HepG2 (cell line): ENCODE measurements around the gene WNK4. TPM values are rescaled to one million over a fixed set of nuclear protein-coding genes. Genes with fewer than 3 reads are reported as not detected.
A peak's percentile ranks its signal among the peaks of the same experiment; 100 is the strongest.

Experiments used
- ARID4A ChIP-seq: sonication (generic); formaldehyde crosslinking; IDR thresholded peaks from 2 replicates; pipeline ENCODE4 v1.5.0; 2020; ENCODE audit warnings: mild to moderate bottlenecking, missing genetic modification reagents, borderline replicate concordance
- BHLHE40 ChIP-seq: IDR thresholded peaks from 2 replicates; pipeline ENCODE4 v1.6.1; 2011; ENCODE audit warnings: low read length, improper control_type of control experiment
- GABPB1 ChIP-seq: IDR thresholded peaks from 2 replicates; pipeline ENCODE4 v1.6.1; 2016; ENCODE audit warnings: mild to moderate bottlenecking, missing genetic modification reagents, moderate library complexity, missing compliant biosample characterization
- HMGA1 ChIP-seq: sonication (generic); formaldehyde crosslinking; conservative IDR thresholded peaks from 2 replicates; pipeline ENCODE4 v1.4.0; 2020; ENCODE audit warnings: missing genetic modification reagents
- HNF4G ChIP-seq, 2 experiments: sonication (generic) in 1 of 2; formaldehyde crosslinking in 1 of 2; IDR thresholded peaks; 2 replicates each; pipeline versions ENCODE4 v1.4.0 to v1.6.1; 2011 to 2020; ENCODE audit warnings: borderline replicate concordance in 2 of 2, low read depth in 2 of 2, mild to moderate bottlenecking in 2 of 2, low read length in 1 of 2, missing genetic modification reagents in 1 of 2, moderate library complexity in 1 of 2
- KDM1A ChIP-seq: IDR thresholded peaks from 2 replicates; pipeline ENCODE4 v1.6.1; 2016; ENCODE audit warnings: missing compliant biosample characterization
- MATR3 ChIP-seq: sonication (generic); formaldehyde crosslinking; IDR thresholded peaks from 2 replicates; pipeline ENCODE4 v1.4.0; 2020; ENCODE audit warnings: missing genetic modification reagents
- MTF1 ChIP-seq: sonication (generic); formaldehyde crosslinking; IDR thresholded peaks from 2 replicates; pipeline ENCODE4 v1.5.0; 2020; ENCODE audit warnings: missing genetic modification reagents
- ONECUT2 ChIP-seq: sonication (generic); formaldehyde crosslinking; IDR thresholded peaks from 2 replicates; pipeline ENCODE4 v1.4.0; 2020; ENCODE audit warnings: missing genetic modification reagents
- PITX1 ChIP-seq: sonication (generic); formaldehyde crosslinking; IDR thresholded peaks from 2 replicates; pipeline ENCODE4 v1.5.1; 2020; ENCODE audit warnings: mild to moderate bottlenecking, missing genetic modification reagents
- SCMH1 ChIP-seq: sonication (generic); formaldehyde crosslinking; IDR thresholded peaks from 2 replicates; pipeline ENCODE4 v1.9.0; 2021; ENCODE audit warnings: missing genetic modification reagents, mild to moderate bottlenecking, borderline replicate concordance
- TEAD3 ChIP-seq: optimal IDR thresholded peaks from 2 replicates; pipeline ENCODE3; 2016; ENCODE audit warnings: borderline replicate concordance
- ZNF274 ChIP-seq: sonication (generic); formaldehyde crosslinking; IDR thresholded peaks from 2 replicates; pipeline ENCODE4 v1.5.1; 2020; ENCODE audit warnings: mild to moderate bottlenecking, missing genetic modification reagents
- ZNF292 ChIP-seq: sonication (generic); formaldehyde crosslinking; IDR thresholded peaks from 2 replicates; pipeline ENCODE4 v1.8.1; 2022; ENCODE audit warnings: mild to moderate bottlenecking, low read depth, missing genetic modification reagents, borderline replicate concordance
- ZNF430 ChIP-seq: sonication (generic); formaldehyde crosslinking; IDR thresholded peaks from 2 replicates; pipeline ENCODE4 v1.9.0; 2021; ENCODE audit warnings: mild to moderate bottlenecking, missing genetic modification reagents
- ZNF549 ChIP-seq: sonication (generic); formaldehyde crosslinking; IDR thresholded peaks from 2 replicates; pipeline ENCODE4 v1.5.0; 2020; ENCODE audit warnings: missing genetic modification reagents
- ZNF746 ChIP-seq: sonication (generic); formaldehyde crosslinking; IDR thresholded peaks from 2 replicates; pipeline ENCODE4 v1.8.0; 2022; ENCODE audit warnings: mild to moderate bottlenecking, missing genetic modification reagents
- ZZZ3 ChIP-seq: sonication (generic); formaldehyde crosslinking; IDR thresholded peaks from 2 replicates; pipeline ENCODE4 v1.4.0; 2020; ENCODE audit warnings: missing genetic modification reagents, mild to moderate bottlenecking, borderline replicate concordance
- polyA plus RNA-seq, 8 experiments: library from polyadenylated mRNA; depleted of rRNA in 3 of 8; stranded (reverse) in 7 of 8; unstranded in 1 of 8; fragments of >200 nt; fragmentation: Illumina TruSeq in 4 of 8; extraction: Trizol in 4 of 8; gene quantifications; 2 replicates each; pipeline versions ENCODE4 v1.2.1 to v1.2.3, GENCODE V29; 2011 to 2016; ENCODE audit warnings: low read depth in 4 of 8, missing spikeins in 1 of 8, mixed read lengths in 1 of 8; ENCODE audit not compliant: insufficient read depth in 1 of 8
- total RNA-seq, 5 experiments: library from RNA; depleted of rRNA; stranded (reverse); fragments of >200 nt; fragmentation: Illumina TruSeq; extraction: Trizol; gene quantifications; 2 replicates each; pipeline ENCODE4 v1.2.3, GENCODE V29; 2016; ENCODE audit warnings: low read depth in 1 of 5
- TF ChIP-seq, protein P1 (sequence below): sonication (generic); formaldehyde crosslinking; conservative IDR thresholded peaks from 2 replicates; pipeline ENCODE4 v1.4.0; 2020; ENCODE audit warnings: mild to moderate bottlenecking, missing genetic modification reagents, moderate library complexity
- TF ChIP-seq, protein P2 (sequence below): sonication (generic); formaldehyde crosslinking; IDR thresholded peaks from 2 replicates; pipeline ENCODE4 v1.8.0; 2022; ENCODE audit warnings: mild to moderate bottlenecking, missing genetic modification reagents
- TF ChIP-seq, protein P3 (sequence below): sonication (generic); formaldehyde crosslinking; IDR thresholded peaks from 2 replicates; pipeline ENCODE4 v1.4.0; 2020; ENCODE audit warnings: missing genetic modification reagents; ENCODE audit errors: not compliant biosample characterization

WNK4 gene
- total and polyA plus RNA-seq, 2 of the 13 experiments (the other 11 are each of a cell fraction or from before 2014, with no cell fraction given) = 2.7 to 13.7 TPM

DNA sequence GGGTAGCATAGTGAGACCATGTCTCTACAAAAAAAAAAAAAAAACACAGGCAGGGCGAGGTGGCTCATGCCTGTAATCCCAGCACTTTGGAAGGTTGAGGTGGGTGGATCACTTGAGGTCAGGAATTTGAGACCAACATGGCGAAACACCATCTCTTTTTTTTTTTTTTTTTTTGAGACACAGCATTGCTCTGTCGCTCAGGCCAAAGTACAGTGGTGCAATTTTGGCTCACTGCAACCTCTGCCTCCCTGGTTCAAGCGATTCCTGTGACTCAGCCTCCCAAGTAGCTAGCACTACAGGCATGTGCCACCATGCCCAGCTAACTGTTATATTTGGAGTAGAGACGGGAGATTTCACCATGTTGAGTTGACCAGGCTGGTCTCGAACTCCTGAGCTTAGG lies 14.3 kb upstream of the WNK4 start (continued):
- TF ChIP-seq ARID4A (CRISPR knock-in tag) (peak; percentile 23; the same call in 1 of the 2 replicates), ZNF274 (CRISPR knock-in tag) (no peak), HMGA1 (CRISPR knock-in tag) (no peak), KDM1A (CRISPR knock-in tag) (no peak), ZNF549 (CRISPR knock-in tag) (no peak), TEAD3 (CRISPR knock-in tag) (peak; percentile 19), BHLHE40 (no peak), ZNF430 (CRISPR knock-in tag) (no peak), PITX1 (CRISPR knock-in tag) (0 out of 2 replicates have a peak, but pooled peaks have one; percentile 21), SCMH1 (CRISPR knock-in tag) (no peak), ZZZ3 (no peak), MATR3 (CRISPR knock-in tag) (no peak), MTF1 (CRISPR knock-in tag) (no peak), ONECUT2 (no peak), ZNF746 (CRISPR knock-in tag) (no peak), HNF4G (IDR thresholded peaks at IDR 0.05; ENCODE audit: borderline replicate concordance, low read depth, low read length) (peak; percentile 76), HNF4G (CRISPR knock-in tag; IDR thresholded peaks at IDR 0.05; ENCODE audit: borderline replicate concordance, low read depth) (no peak), ZNF292 (CRISPR knock-in tag) (peak; percentile 28; the same call in 1 of the 2 replicates), GABPB1 (CRISPR knock-in tag) (peak; percentile 27; the same call in 1 of the 2 replicates)
- TF ChIP-seq, protein P1, sequence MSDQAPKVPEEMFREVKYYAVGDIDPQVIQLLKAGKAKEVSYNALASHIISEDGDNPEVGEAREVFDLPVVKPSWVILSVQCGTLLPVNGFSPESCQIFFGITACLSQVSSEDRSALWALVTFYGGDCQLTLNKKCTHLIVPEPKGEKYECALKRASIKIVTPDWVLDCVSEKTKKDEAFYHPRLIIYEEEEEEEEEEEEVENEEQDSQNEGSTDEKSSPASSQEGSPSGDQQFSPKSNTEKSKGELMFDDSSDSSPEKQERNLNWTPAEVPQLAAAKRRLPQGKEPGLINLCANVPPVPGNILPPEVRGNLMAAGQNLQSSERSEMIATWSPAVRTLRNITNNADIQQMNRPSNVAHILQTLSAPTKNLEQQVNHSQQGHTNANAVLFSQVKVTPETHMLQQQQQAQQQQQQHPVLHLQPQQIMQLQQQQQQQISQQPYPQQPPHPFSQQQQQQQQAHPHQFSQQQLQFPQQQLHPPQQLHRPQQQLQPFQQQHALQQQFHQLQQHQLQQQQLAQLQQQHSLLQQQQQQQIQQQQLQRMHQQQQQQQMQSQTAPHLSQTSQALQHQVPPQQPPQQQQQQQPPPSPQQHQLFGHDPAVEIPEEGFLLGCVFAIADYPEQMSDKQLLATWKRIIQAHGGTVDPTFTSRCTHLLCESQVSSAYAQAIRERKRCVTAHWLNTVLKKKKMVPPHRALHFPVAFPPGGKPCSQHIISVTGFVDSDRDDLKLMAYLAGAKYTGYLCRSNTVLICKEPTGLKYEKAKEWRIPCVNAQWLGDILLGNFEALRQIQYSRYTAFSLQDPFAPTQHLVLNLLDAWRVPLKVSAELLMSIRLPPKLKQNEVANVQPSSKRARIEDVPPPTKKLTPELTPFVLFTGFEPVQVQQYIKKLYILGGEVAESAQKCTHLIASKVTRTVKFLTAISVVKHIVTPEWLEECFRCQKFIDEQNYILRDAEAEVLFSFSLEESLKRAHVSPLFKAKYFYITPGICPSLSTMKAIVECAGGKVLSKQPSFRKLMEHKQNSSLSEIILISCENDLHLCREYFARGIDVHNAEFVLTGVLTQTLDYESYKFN (CRISPR knock-in tag) = peak; percentile 61
- TF ChIP-seq, protein P2, sequence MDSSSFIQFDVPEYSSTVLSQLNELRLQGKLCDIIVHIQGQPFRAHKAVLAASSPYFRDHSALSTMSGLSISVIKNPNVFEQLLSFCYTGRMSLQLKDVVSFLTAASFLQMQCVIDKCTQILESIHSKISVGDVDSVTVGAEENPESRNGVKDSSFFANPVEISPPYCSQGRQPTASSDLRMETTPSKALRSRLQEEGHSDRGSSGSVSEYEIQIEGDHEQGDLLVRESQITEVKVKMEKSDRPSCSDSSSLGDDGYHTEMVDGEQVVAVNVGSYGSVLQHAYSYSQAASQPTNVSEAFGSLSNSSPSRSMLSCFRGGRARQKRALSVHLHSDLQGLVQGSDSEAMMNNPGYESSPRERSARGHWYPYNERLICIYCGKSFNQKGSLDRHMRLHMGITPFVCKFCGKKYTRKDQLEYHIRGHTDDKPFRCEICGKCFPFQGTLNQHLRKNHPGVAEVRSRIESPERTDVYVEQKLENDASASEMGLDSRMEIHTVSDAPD (CRISPR knock-in tag) = no peak
- TF ChIP-seq, protein P3, sequence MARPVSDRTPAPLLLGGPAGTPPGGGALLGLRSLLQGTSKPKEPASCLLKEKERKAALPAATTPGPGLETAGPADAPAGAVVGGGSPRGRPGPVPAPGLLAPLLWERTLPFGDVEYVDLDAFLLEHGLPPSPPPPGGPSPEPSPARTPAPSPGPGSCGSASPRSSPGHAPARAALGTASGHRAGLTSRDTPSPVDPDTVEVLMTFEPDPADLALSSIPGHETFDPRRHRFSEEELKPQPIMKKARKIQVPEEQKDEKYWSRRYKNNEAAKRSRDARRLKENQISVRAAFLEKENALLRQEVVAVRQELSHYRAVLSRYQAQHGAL = no peak
